Tibial nerve (tissue), 4 donors: Measurements from ENCODE around the gene B3GALT5. TPM values are rescaled to one million over a fixed set of nuclear protein-coding genes. Genes with fewer than 3 reads are reported as not detected.

ENCODE experiments used
- DNase-seq, 2 donors: peaks; one replicate each; pipeline ENCODE4 v3.0.0-alpha.2; 2019; ENCODE audit warnings: low spot score in 2 of 2
- H3K27ac ChIP-seq, 4 donors: fragments of 200-600 bp; sonication (generic) in 3 of 4; one replicate each; pipeline ENCODE4 v1.5.1; 2017 to 2019; ENCODE audit warnings: mild to moderate bottlenecking in 1 of 4
- H3K27me3 ChIP-seq, 2 donors: fragments of 200-600 bp; sonication (generic) in 1 of 2; one replicate each; pipeline versions ENCODE4 v1.5.1 to v1.6.0; 2017 to 2019
- H3K36me3 ChIP-seq, 3 donors: fragments of 200-600 bp; sonication (generic); one replicate each; pipeline ENCODE4 v1.5.1; 2018 to 2019
- H3K4me1 ChIP-seq, 4 donors: fragments of 200-600 bp; sonication (generic) in 3 of 4; one replicate each; pipeline ENCODE4 v1.5.1; 2017 to 2019
- H3K4me3 ChIP-seq, 4 donors: fragments of 200-600 bp; sonication (generic) in 3 of 4; one replicate each; pipeline ENCODE4 v1.5.1; 2017 to 2019; ENCODE audit warnings: mild to moderate bottlenecking in 1 of 4, moderate library complexity in 1 of 4
- H3K9me3 ChIP-seq, 4 donors: fragments of 200-600 bp; sonication (generic) in 3 of 4; one replicate each; pipeline ENCODE4 v1.5.1; 2017 to 2019
- CTCF ChIP-seq, 5 experiments: fragments of 200-600 bp in 3 of 5; fragments of 450-650 bp in 2 of 5; sonication (generic) in 3 of 5; IDR thresholded peaks; one replicate each; pipeline ENCODE4 v1.5.1; 2016 to 2019; ENCODE audit warnings: antibody characterized with exemption in 5 of 5, mild to moderate bottlenecking in 3 of 5, moderate library complexity in 2 of 5
- EP300 ChIP-seq, 2 donors: sonication (generic); formaldehyde crosslinking; IDR thresholded peaks; one replicate each; pipeline ENCODE4 v1.6.1; 2017; ENCODE audit warnings: antibody characterized with exemption in 2 of 2, mild to moderate bottlenecking in 1 of 2
- POLR2A ChIP-seq, 2 donors: fragments of 450-650 bp; IDR thresholded peaks; one replicate each; pipeline ENCODE4 v1.6.1; 2017; ENCODE audit warnings: antibody characterized with exemption in 2 of 2, mild to moderate bottlenecking in 2 of 2, moderate library complexity in 2 of 2
- WGBS, 2 donors: methylation state at CpG; one replicate each; pipeline ENCODE4 v1.1.5; 2018; 5-methylcytosine and 5-hydroxymethylcytosine counted together
- total RNA-seq, 4 donors: library from RNA; depleted of rRNA; stranded (reverse); fragments of >200 nt; gene quantifications; one replicate each; pipeline ENCODE4 v1.1.0, GENCODE V29; 2016

The B3GALT5 gene
- total RNA-seq, 4 donors from 2014 or later = not detected

GRCh38 chr21:39670701-39671100 lies 58.0 kb downstream of the B3GALT5 start:
- Histone ChIP-seq H3K36me3 (no peaks in the 10 kb centered on the region), H3K4me1 (peaks cover 0 to 4% (median 0%) of the 10 kb centered on the region in 4 donors), H3K9me3 (no peaks in the 10 kb centered on the region), H3K4me3 (no peak overlapping the region), H3K27me3 (no peaks in the 10 kb centered on the region), H3K27ac (no peak overlapping the region)
- WGBS, 2 donors = 62 to 68% methylated on average over 2 of the region's 2 CpGs
- TF ChIP-seq CTCF (IDR thresholded peaks at IDR 0.05) = no peak
- no peak for TF ChIP-seq POLR2A (IDR thresholded peaks at IDR 0.05)
- TF ChIP-seq EP300 (IDR thresholded peaks at IDR 0.05) = no peak
- no peak for DNase-seq

GRCh38 chr21:39671986-39672385 lies 59.2 kb downstream of the B3GALT5 start:
- H3K27me3 ChIP-seq = no peaks in the 10 kb centered on the region
- TF ChIP-seq CTCF (IDR thresholded peaks at IDR 0.05) = no peak
- no peak for TF ChIP-seq POLR2A (IDR thresholded peaks at IDR 0.05)
- no peak for TF ChIP-seq EP300 (IDR thresholded peaks at IDR 0.05)
- no peaks in the 10 kb centered on the region for H3K36me3 ChIP-seq
- peaks cover 0 to 3% (median 0%) of the 10 kb centered on the region in 4 donors for H3K4me1 ChIP-seq
- DNase-seq = no peak
- no peaks in the 10 kb centered on the region for H3K9me3 ChIP-seq
- H3K27ac ChIP-seq = no peak overlapping the region
- H3K4me3 ChIP-seq = no peak overlapping the region
- WGBS, 2 donors = 90 to 91% methylated on average over 8 of the region's 8 CpGs

DNA sequence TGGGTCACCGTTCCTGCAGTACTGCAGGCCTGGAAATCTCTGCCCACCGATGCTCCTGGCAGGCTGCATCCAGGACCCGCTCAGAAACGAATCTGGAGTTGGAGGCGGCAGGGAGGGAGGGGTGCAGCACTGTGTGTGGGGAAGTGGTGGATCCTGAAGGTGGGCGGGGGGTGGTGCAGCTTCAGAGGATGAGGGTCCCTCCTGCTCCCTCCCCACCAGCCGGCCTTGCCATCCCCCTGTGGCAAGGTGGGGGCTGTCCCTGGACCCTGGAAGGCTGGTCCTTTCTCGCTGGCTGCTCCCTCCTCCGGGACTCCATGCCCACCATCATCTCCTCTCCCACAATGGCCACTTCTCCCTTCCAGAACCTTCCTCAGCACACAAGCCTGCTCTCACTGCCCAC lies 60.4 kb downstream of the B3GALT5 start:
- Histone ChIP-seq H3K27me3 (no peaks in the 10 kb centered on the region), H3K27ac (no peak overlapping the region), H3K9me3 (no peaks in the 10 kb centered on the region), H3K4me3 (no peak overlapping the region), H3K36me3 (no peaks in the 10 kb centered on the region), H3K4me1 (no peaks in the 10 kb centered on the region)
- no peak for DNase-seq
- WGBS, 2 donors = 78 to 86% methylated on average over 9 of the region's 9 CpGs
- TF ChIP-seq EP300 (IDR thresholded peaks at IDR 0.05) (no peak), CTCF (IDR thresholded peaks at IDR 0.05) (no peak), POLR2A (IDR thresholded peaks at IDR 0.05) (no peak)

DNA sequence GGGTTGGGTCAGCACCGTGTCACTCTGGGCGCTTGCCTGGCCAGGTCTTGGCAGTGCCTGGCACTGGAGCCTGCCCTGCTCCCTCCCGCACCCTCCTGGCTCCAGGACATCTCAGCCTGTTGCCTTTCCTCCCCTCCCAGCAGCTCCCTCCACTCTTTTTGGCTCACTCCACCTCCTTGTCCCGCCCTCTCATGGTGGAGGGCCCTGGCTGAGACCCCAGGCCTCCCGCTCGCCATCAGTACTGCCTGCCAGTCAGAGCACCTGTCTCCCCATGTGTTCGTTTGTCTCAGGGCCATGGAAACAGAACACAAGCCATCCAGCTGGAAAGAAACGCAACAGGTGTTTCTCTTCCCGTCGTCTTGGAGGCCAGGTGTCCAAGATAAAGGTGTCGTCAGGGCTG lies 61.0 kb downstream of the B3GALT5 start:
- Histone ChIP-seq H3K36me3 (no peaks in the 10 kb centered on the region), H3K27ac (no peak overlapping the region), H3K4me1 (no peaks in the 10 kb centered on the region), H3K9me3 (peaks cover 0 to 3% (median 0%) of the 10 kb centered on the region in 4 donors), H3K27me3 (no peaks in the 10 kb centered on the region), H3K4me3 (no peak overlapping the region)
- 88 to 91% methylated on average over 11 of the region's 11 CpGs for WGBS, 2 donors
- no peak for TF ChIP-seq CTCF (IDR thresholded peaks at IDR 0.05)
- TF ChIP-seq EP300 (IDR thresholded peaks at IDR 0.05) = no peak
- TF ChIP-seq POLR2A (IDR thresholded peaks at IDR 0.05) = no peak
- DNase-seq = no peak

DNA sequence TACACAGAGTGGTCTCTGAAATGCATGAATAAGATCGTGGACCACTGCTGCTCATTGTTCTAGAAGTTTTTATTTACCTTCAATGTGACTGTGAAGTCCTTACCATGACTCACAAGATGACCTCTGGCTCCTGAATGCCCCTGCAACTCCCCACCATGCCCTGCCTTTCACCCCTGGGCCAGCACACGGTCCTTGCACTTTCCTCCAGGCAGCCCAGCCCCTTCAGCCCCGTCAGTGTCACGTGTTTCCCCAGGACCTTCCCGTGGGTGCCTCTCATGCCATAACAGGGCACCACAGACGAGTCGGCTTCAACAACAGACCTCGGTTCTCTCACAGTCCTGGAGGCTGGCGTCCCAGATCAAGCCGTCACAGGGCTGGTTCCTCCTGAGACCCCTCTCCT lies 62.1 kb downstream of the B3GALT5 start:
- H3K4me1 ChIP-seq = no peaks in the 10 kb centered on the region
- no peaks in the 10 kb centered on the region for H3K27me3 ChIP-seq
- 61 to 66% methylated on average over 10 of the region's 10 CpGs for WGBS, 2 donors
- H3K9me3 ChIP-seq = peaks cover 0 to 3% (median 0%) of the 10 kb centered on the region in 4 donors
- no peak for DNase-seq
- no peaks in the 10 kb centered on the region for H3K36me3 ChIP-seq
- TF ChIP-seq CTCF (IDR thresholded peaks at IDR 0.05) (no peak), POLR2A (IDR thresholded peaks at IDR 0.05) (no peak), EP300 (IDR thresholded peaks at IDR 0.05) (no peak)
- no peak overlapping the region for H3K27ac ChIP-seq
- H3K4me3 ChIP-seq = no peak overlapping the region
